OCI-LY3 (cell line): ENCODE results near the gene MS4A10.

Source experiments
- CTCF ChIP-seq: fragments of 200-600, 300-600 bp; sonication (generic); IDR thresholded peaks from 2 replicates; pipeline ENCODE4 v1.5.1; 2014; ENCODE audit warnings: antibody characterized with exemption, low read length, low read depth
- EZH2phosphoT487 ChIP-seq: fragments of 200-600 bp; shearing (Covaris generic); IDR thresholded peaks from 2 replicates; pipeline ENCODE4 v1.6.1; 2018; ENCODE audit warnings: antibody characterized with exemption, mixed run types, low read depth

GRCh38 chr11:60803273-60803936, 18.3 kb downstream of the MS4A10 start:
- TF ChIP-seq CTCF (no peak), EZH2phosphoT487 (no peak)
